PC-9 (cell line): ENCODE data around the gene IL10. TPM values are rescaled to one million over a fixed set of nuclear protein-coding genes. Genes with fewer than 3 reads are reported as not detected.

Experiments
- BruUV-seq: library from RNA; stranded (reverse); fragments of 400-500 nt; replicated peaks from 2 replicates; lab custom pipeline; 2021; lab: Mats Ljungman, UMichigan
- CTCF ChIA-PET: fragments of 300-600 bp; sonication (Branson Sonifier 250); formaldehyde crosslinking; loops from one replicate; lab custom pipeline; 2022; ENCODE audit warnings: antibody characterized with exemption; lab: Charles Lee
- POLR2A ChIA-PET: fragments of 300-600 bp; sonication (Branson Sonifier 250); formaldehyde crosslinking; loops from one replicate; lab custom pipeline; 2022; ENCODE audit warnings: antibody characterized with exemption; ENCODE audit not compliant: unreplicated experiment; lab: Charles Lee
- DNase-seq, 2 experiments: peaks; one replicate each; pipeline versions ENCODE4 v3.0.0 to v3.0.0-alpha.2; 2015 to 2022; ENCODE audit warnings: mixed read lengths in 1 of 2
- H2AFZ ChIP-seq: fragments of 200-600 bp; sonication (generic); 2 replicates; pipeline ENCODE4 v1.8.1; 2017; ENCODE audit warnings: antibody characterized with exemption
- H3F3A ChIP-seq: fragments of 200-600 bp; sonication (generic); 2 replicates; pipeline ENCODE4 v1.8.1; 2017; ENCODE audit warnings: antibody characterized with exemption, mild to moderate bottlenecking, low read depth; ENCODE audit not compliant: insufficient read depth
- H3K27ac ChIP-seq: fragments of 200-600 bp; sonication (generic); 2 replicates; pipeline ENCODE4 v1.6.1; 2016; ENCODE audit warnings: mixed run types
- H3K27me3 ChIP-seq: fragments of 200-600 bp; sonication (generic); 2 replicates; pipeline ENCODE4 v1.6.1; 2016; ENCODE audit warnings: low read depth, mixed run types; ENCODE audit not compliant: insufficient read depth
- H3K36me3 ChIP-seq: fragments of 200-600 bp; sonication (generic); 2 replicates; pipeline ENCODE4 v1.6.1; 2016; ENCODE audit warnings: low read depth, mixed run types
- H3K4me1 ChIP-seq: fragments of 200-600 bp; sonication (generic); replicated peaks from 2 replicates; pipeline ENCODE4 v1.6.1; 2016; ENCODE audit warnings: mixed run types; ENCODE audit not compliant: insufficient read depth
- H3K4me2 ChIP-seq: fragments of 200-600 bp; sonication (generic); 2 replicates; pipeline ENCODE4 v1.6.1; 2017; ENCODE audit warnings: mixed run types
- H3K4me3 ChIP-seq: fragments of 200-600 bp; sonication (generic); 2 replicates; pipeline ENCODE4 v1.6.1; 2016; ENCODE audit warnings: mixed run types
- H3K79me2 ChIP-seq: fragments of 200-600 bp; sonication (generic); 2 replicates; pipeline ENCODE4 v1.6.1; 2017; ENCODE audit warnings: low read depth, mixed run types
- H3K9me2 ChIP-seq: fragments of 200-600 bp; sonication (generic); 2 replicates; pipeline ENCODE4 v1.8.1; 2017; ENCODE audit warnings: mild to moderate bottlenecking; ENCODE audit not compliant: insufficient read depth
- H3K9me3 ChIP-seq: fragments of 200-600 bp; sonication (generic); 2 replicates; pipeline ENCODE4 v1.8.1; 2016; ENCODE audit warnings: low read depth; ENCODE audit not compliant: insufficient read depth
- H4K20me1 ChIP-seq: fragments of 200-600 bp; sonication (generic); 2 replicates; pipeline ENCODE4 v1.8.1; 2017; ENCODE audit not compliant: insufficient read depth
- CTCF ChIP-seq: fragments of 200-600 bp; sonication (generic); conservative IDR thresholded peaks from 2 replicates; pipeline ENCODE4 v1.6.1; 2017; ENCODE audit warnings: mixed run types, antibody characterized with exemption, mild to moderate bottlenecking, moderate library complexity
- EZH2 ChIP-seq: fragments of 200-600 bp; sonication (generic); IDR thresholded peaks from 2 replicates; pipeline ENCODE4 v1.8.0; 2017; ENCODE audit warnings: antibody characterized with exemption, low read depth
- intact Hi-C: fragments of 100-400 bp; cut with micrococcal nuclease; formaldehyde crosslinking; loops from one replicate; pipeline ENCODE4 v1.10.0; 2022; ENCODE audit not compliant: unreplicated experiment
- total RNA-seq: library from RNA; stranded (reverse); gene quantifications from 2 replicates; pipeline ENCODE4 v1.2.3, GENCODE V29; 2021

IL10 gene
- total RNA-seq, 1 experiment from 2014 or later = not detected

GRCh38 chr1:206792939-206793607 lies 20.8 kb upstream of the IL10 start:
- BruUV-seq = no TSS peak
- ChIA-PET POLR2A (interaction anchor here (0.6 kb wide), 1 partner anchor 227 kb away, joined by 5 read pairs; no protein-coding TSS in a partner anchor), CTCF (no interaction called here)
- Histone ChIP-seq H4K20me1 (no peaks in the 10 kb centered on the region), H3K4me1 (no peaks in the 10 kb centered on the region), H3K4me2 (no peak overlapping the region), H2AFZ (no peak overlapping the region), H3F3A (no peaks in the 10 kb centered on the region), H3K9me3 (no peaks in the 10 kb centered on the region), H3K27ac (no peak overlapping the region), H3K27me3 (peaks cover 4% of the 10 kb centered on the region; the same call in 1 of the 2 replicates), H3K36me3 (no peaks in the 10 kb centered on the region), H3K4me3 (no peak overlapping the region), H3K9me2 (no peaks in the 10 kb centered on the region), H3K79me2 (no peaks in the 10 kb centered on the region)
- no peak for DNase-seq
- intact Hi-C loops = no loop called here
- TF ChIP-seq CTCF (no peak), EZH2 (no peak)

GRCh38 chr1:206790502-206791250 lies 18.4 kb upstream of the IL10 start:
- no peaks in the 10 kb centered on the region for H3K36me3 ChIP-seq
- POLR2A ChIA-PET = no interaction called here
- CTCF ChIA-PET = no interaction called here
- no peak for DNase-seq
- H3K9me2 ChIP-seq = no peaks in the 10 kb centered on the region
- no peak overlapping the region for H3K4me3 ChIP-seq
- no TSS peak for BruUV-seq
- TF ChIP-seq EZH2 = no peak
- TF ChIP-seq CTCF = no peak
- no peak overlapping the region for H3K4me2 ChIP-seq
- no peak overlapping the region for H2AFZ ChIP-seq
- H3K4me1 ChIP-seq = no peaks in the 10 kb centered on the region
- no peaks in the 10 kb centered on the region for H3K79me2 ChIP-seq
- no peaks in the 10 kb centered on the region for H4K20me1 ChIP-seq
- no peaks in the 10 kb centered on the region for H3K9me3 ChIP-seq
- no peaks in the 10 kb centered on the region for H3F3A ChIP-seq
- intact Hi-C loops = no loop called here
- no peak overlapping the region for H3K27ac ChIP-seq
- peaks cover 4% of the 10 kb centered on the region; the same call in 1 of the 2 replicates for H3K27me3 ChIP-seq

- TF ChIP-seq CTCF (no peak), EZH2 (no peak)
- no TSS peak for BruUV-seq
- H4K20me1 ChIP-seq = no peaks in the 10 kb centered on the region
- no peak overlapping the region for H3K4me3 ChIP-seq
- no peaks in the 10 kb centered on the region for H3F3A ChIP-seq
- no peak for DNase-seq
- H3K79me2 ChIP-seq = no peaks in the 10 kb centered on the region
- H3K27ac ChIP-seq = no peak overlapping the region
- no peaks in the 10 kb centered on the region for H3K4me1 ChIP-seq
- CTCF ChIA-PET = no interaction called here
- H3K9me2 ChIP-seq = no peaks in the 10 kb centered on the region
- POLR2A ChIA-PET = no interaction called here
- H3K36me3 ChIP-seq = no peaks in the 10 kb centered on the region
- intact Hi-C loops = no loop called here
- no peaks in the 10 kb centered on the region for H3K9me3 ChIP-seq
- peaks cover 4% of the 10 kb centered on the region; the same call in 1 of the 2 replicates for H3K27me3 ChIP-seq
- H2AFZ ChIP-seq = no peak overlapping the region
- no peak overlapping the region for H3K4me2 ChIP-seq
These were observed 16.3 kb upstream of the IL10 start for GRCh38 chr1:206788487-206789050.
